Measurements from ENCODE around the gene ARL15.

- no peak for TF ChIP-seq CTCF (conservative IDR thresholded peaks at IDR 0.05 in 1 of 2, IDR thresholded peaks at IDR 0.05 in 1 of 2; ENCODE audit: extremely low read depth in 1 of 2, insufficient read depth in 1 of 2, low read depth in 1 of 2, low read length in 2 of 2)
- no peak for TF ChIP-seq EZH2 (IDR thresholded peaks at IDR 0.05; ENCODE audit: borderline replicate concordance, low read length)
These were observed 301.0 kb downstream of the ARL15 start for GRCh38 chr5:54009357-54009756.
